Smooth muscle cell (in vitro differentiated cells): Measurements from ENCODE around the gene PPIH. TPM values are rescaled to one million over a fixed set of nuclear protein-coding genes. Genes with fewer than 3 reads are reported as not detected.

Source experiments
- DNase-seq: peaks from one replicate; lab custom pipeline; 2025; ENCODE audit not compliant: unreplicated experiment; lab: John Stamatoyannopoulos, UW
- H2AFZ ChIP-seq: fragments of 200-600 bp; sonication (generic); 2 replicates; pipeline ENCODE4 v1.6.0; 2016; ENCODE audit warnings: antibody characterized with exemption, low read depth, mild to moderate bottlenecking
- H3F3A ChIP-seq: fragments of 200-600 bp; sonication (generic); 2 replicates; pipeline ENCODE4 v1.6.0; 2017; ENCODE audit warnings: antibody characterized with exemption, low read depth
- H3K27ac ChIP-seq: fragments of 200-600 bp; sonication (generic); 2 replicates; pipeline ENCODE4 v1.5.1; 2016; ENCODE audit warnings: low read depth, mild to moderate bottlenecking
- H3K27me3 ChIP-seq: fragments of 200-600 bp; sonication (generic); 2 replicates; pipeline ENCODE4 v1.6.1; 2016; ENCODE audit warnings: low read depth, mild to moderate bottlenecking
- H3K36me3 ChIP-seq: fragments of 200-600 bp; sonication (generic); 2 replicates; pipeline ENCODE4 v1.5.1; 2016; ENCODE audit warnings: low read depth
- H3K4me1 ChIP-seq: fragments of 200-600 bp; sonication (generic); 2 replicates; pipeline ENCODE4 v1.5.1; 2016; ENCODE audit warnings: low read depth
- H3K4me2 ChIP-seq: fragments of 200-600 bp; sonication (generic); 2 replicates; pipeline ENCODE4 v1.6.0; 2016; ENCODE audit warnings: mild to moderate bottlenecking
- H3K4me3 ChIP-seq: fragments of 200-600 bp; sonication (generic); 2 replicates; pipeline ENCODE4 v1.5.1; 2016; ENCODE audit warnings: mild to moderate bottlenecking
- H3K79me2 ChIP-seq: fragments of 200-600 bp; sonication (generic); 2 replicates; pipeline ENCODE4 v1.6.0; 2016; ENCODE audit warnings: low read depth, mild to moderate bottlenecking
- H3K9ac ChIP-seq: fragments of 200-600 bp; sonication (generic); 2 replicates; pipeline ENCODE4 v1.6.0; 2016; ENCODE audit warnings: low read depth
- H3K9me3 ChIP-seq: fragments of 200-600 bp; sonication (generic); replicated peaks from 2 replicates; pipeline ENCODE4 v1.5.1; 2016; ENCODE audit warnings: low read depth
- H4K20me1 ChIP-seq: fragments of 200-600 bp; sonication (generic); 2 replicates; pipeline ENCODE4 v1.6.0; 2016; ENCODE audit warnings: low read depth
- CTCF ChIP-seq: fragments of 200-600 bp; sonication (generic); IDR thresholded peaks from 2 replicates; pipeline ENCODE4 v1.5.1; 2017; ENCODE audit warnings: borderline replicate concordance, mild to moderate bottlenecking, antibody characterized with exemption; ENCODE audit not compliant: insufficient read depth, poor library complexity, severe bottlenecking
- WGBS: methylation state at CpG from one replicate; pipeline ENCODE4 v1.1.7; 2016; ENCODE audit warnings: low lambda C conversion rate; 5-methylcytosine and 5-hydroxymethylcytosine counted together
- polyA plus RNA-seq: library from polyadenylated mRNA; unstranded; fragments of >200 nt; fragmentation: Nextera tagmentation; extraction: Ambion mirVana; gene quantifications from 2 replicates; pipeline ENCODE4 v1.2.1, GENCODE V29; 2016
- total RNA-seq: library from RNA; depleted of rRNA; stranded (reverse); fragments of >200 nt; gene quantifications from 2 replicates; pipeline ENCODE4 v1.2.3, GENCODE V29; 2014

Gene PPIH
- total and polyA plus RNA-seq, 2 experiments from 2014 or later, result 38.5 to 42.9 TPM

GRCh38 chr1:42676534-42677087 is 18.4 kb downstream of the PPIH start:
- no peak overlapping the region for H3K4me3 ChIP-seq
- no peaks in the 10 kb centered on the region for H3K9me3 ChIP-seq
- peaks cover 7% of the 10 kb centered on the region for H3F3A ChIP-seq
- no peaks in the 10 kb centered on the region for H4K20me1 ChIP-seq
- H3K27ac ChIP-seq, result no peak overlapping the region
- WGBS, result 97% methylated on average over 3 of the region's 3 CpGs
- peaks cover 10% of the 10 kb centered on the region for H3K4me1 ChIP-seq
- no peaks in the 10 kb centered on the region for H3K36me3 ChIP-seq
- H2AFZ ChIP-seq, result no peak overlapping the region
- DNase-seq, result no peak
- no peak overlapping the region for H3K4me2 ChIP-seq
- no peak for TF ChIP-seq CTCF
- H3K27me3 ChIP-seq, result no peaks in the 10 kb centered on the region
- no peak overlapping the region for H3K9ac ChIP-seq
- H3K79me2 ChIP-seq, result no peaks in the 10 kb centered on the region

GRCh38 chr1:42679364-42679983 is 21.3 kb downstream of the PPIH start:
- H3K9ac ChIP-seq, result no peak overlapping the region
- no peak for DNase-seq
- peaks cover 7% of the 10 kb centered on the region for H3F3A ChIP-seq
- H3K4me3 ChIP-seq, result no peak overlapping the region
- peaks cover 16% of the 10 kb centered on the region for H3K79me2 ChIP-seq
- peak overlapping the region; percentile 17 for H3K27ac ChIP-seq
- TF ChIP-seq CTCF, result no peak
- H3K4me1 ChIP-seq, result peaks cover 18% of the 10 kb centered on the region
- H3K27me3 ChIP-seq, result no peaks in the 10 kb centered on the region
- H2AFZ ChIP-seq, result no peak overlapping the region
- H3K36me3 ChIP-seq, result no peaks in the 10 kb centered on the region
- H3K9me3 ChIP-seq, result no peaks in the 10 kb centered on the region
- peaks cover 16% of the 10 kb centered on the region for H4K20me1 ChIP-seq
- WGBS, result 85% methylated on average over 10 of the region's 10 CpGs
- H3K4me2 ChIP-seq, result no peak overlapping the region

- Histone ChIP-seq H3K9ac (no peak overlapping the region), H3K4me3 (no peak overlapping the region), H3K79me2 (peaks cover 22% of the 10 kb centered on the region), H3K4me1 (peaks cover 24% of the 10 kb centered on the region), H3K27me3 (no peaks in the 10 kb centered on the region), H4K20me1 (peaks cover 22% of the 10 kb centered on the region), H3K36me3 (no peaks in the 10 kb centered on the region), H3K9me3 (no peaks in the 10 kb centered on the region), H3K4me2 (peak overlapping the region; percentile 90), H3K27ac (peak overlapping the region; percentile 17), H2AFZ (no peak overlapping the region), H3F3A (peaks cover 7% of the 10 kb centered on the region)
- no peak for TF ChIP-seq CTCF
- DNase-seq, result no peak
- 80% methylated on average over 2 of the region's 2 CpGs for WGBS
These were observed 21.8 kb downstream of the PPIH start for GRCh38 chr1:42680055-42680454.
